CD4-positive, alpha-beta T cell treated with Interleukin-6 at 100 ng/mL for 8 hours (primary cell): ENCODE data around the gene PHLDA2.
A peak's percentile ranks its signal among the peaks of the same experiment; 100 is the strongest.

Experiments
- DNase-seq: peaks from one replicate; pipeline ENCODE4 v3.0.0-alpha.2; 2020; ENCODE audit warnings: mixed read lengths, low spot score

PHLDA2 gene, protein sequence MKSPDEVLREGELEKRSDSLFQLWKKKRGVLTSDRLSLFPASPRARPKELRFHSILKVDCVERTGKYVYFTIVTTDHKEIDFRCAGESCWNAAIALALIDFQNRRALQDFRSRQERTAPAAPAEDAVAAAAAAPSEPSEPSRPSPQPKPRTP

DNA sequence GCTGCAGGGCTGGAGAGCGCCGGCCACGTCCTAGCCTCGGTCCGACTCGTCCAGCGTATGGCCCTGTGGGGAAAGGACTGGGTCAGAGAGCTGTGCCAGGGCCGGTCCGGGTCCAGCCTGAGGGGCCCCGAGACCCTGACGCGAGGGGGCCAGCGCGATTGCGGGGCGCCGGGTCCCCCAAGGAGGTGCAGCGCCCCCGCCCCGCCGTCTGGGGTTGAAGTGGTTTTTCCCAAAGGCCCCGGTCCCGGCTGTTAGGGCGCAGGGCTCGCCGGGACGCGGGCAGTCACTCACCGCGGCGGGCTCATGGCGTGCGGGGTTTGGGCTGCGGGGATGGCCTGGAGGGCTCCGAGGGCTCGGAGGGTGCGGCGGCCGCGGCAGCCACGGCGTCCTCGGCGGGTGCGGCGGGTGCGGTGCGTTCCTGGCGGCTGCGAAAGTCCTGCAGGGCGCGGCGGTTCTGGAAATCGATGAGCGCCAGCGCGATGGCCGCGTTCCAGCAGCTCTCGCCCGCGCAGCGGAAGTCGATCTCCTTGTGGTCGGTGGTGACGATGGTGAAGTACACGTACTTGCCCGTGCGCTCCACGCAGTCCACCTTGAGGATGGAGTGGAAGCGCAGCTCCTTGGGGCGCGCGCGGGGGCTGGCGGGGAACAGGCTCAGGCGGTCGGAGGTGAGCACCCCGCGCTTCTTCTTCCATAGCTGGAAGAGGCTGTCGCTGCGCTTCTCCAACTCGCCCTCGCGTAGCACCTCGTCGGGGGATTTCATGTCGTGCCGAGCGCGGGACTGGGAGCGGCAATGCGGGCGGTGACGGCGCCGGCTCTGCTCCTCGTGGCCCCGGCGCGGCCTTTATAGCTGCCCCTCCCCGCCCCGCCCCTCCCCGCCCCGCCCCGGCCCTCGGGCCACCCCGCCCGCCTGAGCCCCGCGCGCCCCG, at the start of gene PHLDA2:
Gene PHLDA2 (minus strand): TSS at position 816 of the 926 bp plus-strand sequence. CDS start 56 bp downstream, at position 760.
- peak; percentile 57 for DNase-seq

DNA sequence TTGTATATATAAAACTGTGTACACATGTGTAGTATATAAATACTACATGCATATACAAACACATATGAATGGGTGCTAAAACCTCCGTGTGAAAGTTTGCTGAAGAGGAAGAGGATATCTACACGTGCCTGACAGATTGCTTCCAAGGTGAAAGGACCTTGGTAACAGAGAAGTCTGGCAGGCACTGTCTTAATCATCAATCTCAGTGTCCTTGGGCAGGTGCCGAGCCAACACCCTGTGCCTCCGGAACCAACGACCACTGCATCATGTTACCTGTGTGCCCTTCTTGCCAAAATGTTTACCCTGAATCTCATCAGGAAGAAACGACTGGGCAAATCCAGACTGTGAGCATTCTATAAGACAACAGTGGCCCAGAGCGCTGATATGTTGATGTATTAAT, 47.9 kb upstream of the PHLDA2 start:
- no peak for DNase-seq

DNA sequence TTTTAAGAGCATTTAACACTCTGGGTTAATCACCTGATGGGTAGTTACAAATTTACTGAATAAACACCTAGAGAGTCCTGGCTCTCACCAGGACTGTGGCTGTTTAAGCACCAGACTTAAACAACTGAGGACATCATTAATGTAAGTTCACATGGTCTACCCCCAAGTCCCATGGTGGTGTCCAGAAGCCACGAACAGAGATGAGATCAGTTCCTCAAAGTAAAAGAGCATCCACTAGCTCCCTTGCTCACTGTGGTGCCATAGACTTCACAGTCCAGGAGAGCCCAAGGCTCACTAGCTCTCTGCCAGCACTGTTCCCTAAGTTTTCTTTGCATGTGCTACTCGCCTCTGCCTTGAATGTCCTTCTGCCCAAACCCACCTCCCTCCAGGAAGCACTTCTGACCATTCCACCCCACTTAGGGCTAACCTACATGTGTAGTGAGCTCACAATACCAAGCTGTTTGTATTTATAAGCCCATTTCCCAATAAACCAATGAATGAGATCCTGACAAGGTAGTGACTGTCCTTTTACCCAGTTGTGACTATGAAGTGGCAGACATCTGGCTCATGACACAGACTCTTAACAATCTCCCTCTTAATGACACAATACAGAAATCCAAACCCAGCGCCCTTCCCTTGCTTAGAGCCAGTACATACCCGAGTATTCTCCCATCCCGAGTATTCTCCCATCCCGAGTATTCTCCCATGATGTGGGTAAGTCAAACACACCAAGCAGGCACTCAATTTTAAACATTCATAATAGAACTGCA, 47.3 kb upstream of the PHLDA2 start:
- DNase-seq, result no peak

DNA sequence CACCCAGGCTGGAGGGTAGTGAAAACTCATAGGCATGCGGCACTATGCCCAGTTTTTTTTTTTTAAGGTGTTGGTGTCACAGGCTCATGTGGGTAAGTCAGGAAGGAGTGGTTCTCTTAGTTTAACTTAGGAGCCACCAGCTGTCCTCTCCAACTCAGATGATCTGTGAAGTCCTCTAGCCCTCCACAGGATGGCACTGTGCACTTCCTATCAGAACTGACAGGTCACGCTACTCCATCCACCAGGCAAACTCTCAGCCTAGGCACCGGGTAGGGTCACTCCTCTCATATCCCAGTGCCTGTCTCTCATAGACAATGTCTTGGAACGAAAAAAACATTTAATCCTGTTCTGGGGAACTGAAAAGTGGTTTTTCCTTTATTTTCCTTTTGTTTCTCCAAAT, 46.4 kb upstream of the PHLDA2 start:
- DNase-seq, result peak; percentile 44

DNA sequence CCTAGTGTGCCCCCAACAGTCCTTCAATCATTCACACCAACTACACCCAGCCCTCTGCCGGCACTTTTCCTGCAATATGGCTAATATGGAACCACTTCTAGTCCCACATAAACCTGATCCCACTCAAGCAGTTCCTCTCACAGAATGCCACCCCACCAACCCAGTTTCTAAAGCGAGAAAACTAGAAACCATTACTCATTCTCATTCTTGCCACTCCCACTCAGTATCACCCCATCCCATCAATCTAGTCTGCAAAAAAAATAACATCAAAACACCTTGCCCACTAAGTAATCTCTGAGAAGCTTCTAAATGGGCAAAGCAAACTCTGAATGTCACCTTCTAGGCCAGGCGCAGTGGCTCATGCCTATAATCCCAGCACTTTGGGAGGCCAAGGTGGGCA, 45.1 kb upstream of the PHLDA2 start:
- DNase-seq, result no peak

DNA sequence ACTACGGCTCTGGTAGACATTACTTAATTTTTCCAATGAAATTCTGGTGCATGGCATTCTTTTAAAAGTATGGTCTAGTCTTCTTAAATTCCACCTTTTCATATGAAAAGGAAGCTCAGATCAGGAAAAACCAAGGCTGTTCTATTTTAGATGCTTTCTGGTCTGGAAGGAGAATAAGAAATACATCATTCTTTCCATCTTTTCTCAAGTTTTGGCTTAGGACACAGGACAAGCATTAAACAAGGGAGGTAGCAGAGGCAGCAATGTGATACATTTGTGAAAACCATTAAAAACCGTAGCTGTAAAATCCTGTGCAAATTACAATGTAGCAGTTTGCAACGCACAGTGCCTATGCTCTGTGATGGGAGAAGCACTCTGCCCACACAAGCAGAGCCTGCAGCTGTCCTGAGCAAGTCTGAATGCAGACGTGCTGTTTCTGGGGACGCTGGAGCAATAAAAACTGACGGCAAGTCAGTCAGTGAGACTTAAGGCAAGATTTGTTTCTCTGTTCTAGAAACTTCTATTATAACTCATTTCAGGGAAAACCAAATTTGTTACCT, 39.2 kb upstream of the PHLDA2 start:
- DNase-seq, result no peak

DNA sequence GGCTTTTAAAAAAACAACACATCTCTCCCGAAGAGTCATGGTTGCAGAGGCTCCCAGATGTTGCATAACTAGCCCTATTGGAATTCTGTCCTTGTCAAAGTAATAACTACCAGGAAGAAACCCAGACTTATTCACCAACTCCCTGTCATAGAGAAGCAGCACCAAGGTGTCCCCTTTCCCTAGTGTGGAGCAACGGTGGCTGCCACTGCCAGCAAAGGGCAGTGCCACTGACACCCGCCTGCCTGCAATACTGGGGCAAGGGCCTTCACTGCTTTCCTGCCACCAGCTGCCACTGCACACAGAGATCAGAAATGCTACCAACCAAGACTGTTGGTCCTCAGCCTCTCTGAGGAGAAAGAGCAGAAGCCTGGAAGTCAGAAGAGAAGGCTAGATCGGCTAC, 35.6 kb upstream of the PHLDA2 start:
- no peak for DNase-seq

DNA sequence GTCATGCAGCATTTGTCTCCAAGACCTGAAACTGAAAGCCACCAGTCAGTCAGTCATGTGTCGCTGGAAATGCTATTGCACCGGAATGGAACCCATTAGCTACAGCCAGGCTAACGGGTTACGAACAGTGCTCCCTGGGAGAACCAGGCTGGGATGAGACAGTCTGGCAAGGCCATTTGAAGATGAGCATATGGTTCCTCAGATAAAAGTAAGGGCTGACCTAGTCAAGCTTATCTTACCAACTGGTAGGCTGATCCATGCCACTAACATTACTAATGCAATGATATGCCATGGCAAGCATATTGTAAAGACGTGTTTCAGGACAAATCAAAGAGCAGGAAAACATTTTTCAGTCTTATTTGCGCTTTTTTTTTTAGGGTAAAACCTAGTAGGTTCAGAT, 34.5 kb upstream of the PHLDA2 start:
- no peak for DNase-seq

DNA sequence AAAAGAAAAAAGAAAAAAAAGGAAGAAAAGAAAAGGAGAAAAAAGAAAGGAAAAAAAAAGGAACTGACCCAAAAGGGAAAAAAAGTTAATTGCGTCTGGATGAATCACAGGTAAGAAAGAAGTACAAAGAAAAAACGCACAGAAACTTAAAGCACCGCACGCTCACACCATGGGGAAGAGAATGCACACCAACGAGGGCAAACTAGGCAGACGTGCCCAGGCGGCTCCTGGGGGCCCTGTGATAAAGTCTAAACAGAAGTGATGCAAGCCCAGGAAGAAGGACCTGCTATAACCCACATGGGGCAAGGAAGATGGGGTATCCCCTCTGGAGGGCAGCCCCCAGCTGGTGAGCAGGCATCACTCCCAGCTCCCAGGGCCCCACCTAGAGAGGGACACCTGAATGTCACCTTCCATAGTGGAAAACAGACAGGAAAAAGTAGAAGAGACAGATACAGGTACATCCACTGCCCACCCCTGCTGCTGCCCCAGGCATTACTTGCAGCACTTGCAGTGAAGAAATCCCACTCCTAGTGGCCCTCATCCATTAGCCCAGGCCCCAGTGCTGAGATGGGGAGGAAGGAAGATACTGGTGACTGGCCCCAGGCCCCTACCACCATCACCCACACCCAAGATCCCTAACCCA, 34.0 kb upstream of the PHLDA2 start:
- no peak for DNase-seq

DNA sequence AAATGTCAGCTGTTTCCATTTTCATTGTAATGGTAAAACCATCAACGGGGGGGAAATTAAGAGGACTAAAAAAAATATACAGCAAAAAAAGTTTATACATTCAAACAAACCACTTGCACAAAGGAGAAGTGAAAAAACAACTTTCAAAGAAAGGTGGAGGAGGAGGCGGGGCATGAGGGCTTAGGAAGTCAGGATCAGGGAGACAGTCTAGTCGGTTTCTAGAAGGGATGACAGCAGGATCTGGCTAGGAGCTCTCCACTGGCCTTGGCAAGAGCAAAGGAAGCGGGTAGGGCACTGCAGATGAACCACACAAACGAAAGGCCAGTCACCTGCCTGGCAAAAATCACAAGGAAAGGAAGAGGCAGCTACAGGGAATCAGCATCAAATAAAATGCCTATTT, 31.9 kb upstream of the PHLDA2 start:
- no peak for DNase-seq

DNA sequence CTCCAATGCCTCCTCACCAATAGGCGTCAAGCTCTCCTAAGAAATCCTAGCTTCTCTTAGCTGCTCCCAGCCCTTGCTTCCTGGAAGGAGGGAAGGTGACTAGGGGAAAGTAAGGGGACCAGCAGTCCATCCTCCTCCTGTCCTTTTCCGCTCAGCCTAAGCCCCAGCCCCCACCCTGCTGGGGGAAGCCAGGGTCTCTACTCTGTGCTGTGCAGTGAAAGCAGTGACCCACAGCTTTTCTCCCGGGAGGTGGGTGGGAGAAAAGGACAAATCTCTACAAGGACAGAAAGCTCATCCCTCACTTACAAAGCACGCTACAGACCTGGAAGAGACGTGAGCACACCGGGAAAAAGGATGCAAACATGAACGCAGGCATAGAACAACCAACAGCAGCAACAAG, 30.9 kb upstream of the PHLDA2 start:
- DNase-seq, result no peak

DNA sequence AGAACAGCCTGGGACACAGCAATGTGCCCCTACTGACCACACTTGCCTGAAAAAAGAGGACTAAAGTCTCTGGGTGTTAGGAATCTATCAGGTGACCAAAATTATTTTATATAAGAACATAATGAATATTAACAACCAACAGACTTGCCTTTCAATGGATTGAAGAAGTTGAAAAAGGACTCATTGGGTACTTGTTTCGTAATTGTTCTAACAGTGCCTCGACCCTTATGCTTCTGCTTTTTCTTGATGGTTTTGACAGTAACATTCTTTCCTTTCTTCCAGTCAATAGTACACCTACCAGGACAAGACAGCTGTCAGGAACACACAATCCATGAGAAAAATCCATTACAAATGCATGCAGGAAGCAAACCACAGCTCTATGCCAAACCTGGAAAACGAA, 29.0 kb upstream of the PHLDA2 start:
- DNase-seq, result no peak

DNA sequence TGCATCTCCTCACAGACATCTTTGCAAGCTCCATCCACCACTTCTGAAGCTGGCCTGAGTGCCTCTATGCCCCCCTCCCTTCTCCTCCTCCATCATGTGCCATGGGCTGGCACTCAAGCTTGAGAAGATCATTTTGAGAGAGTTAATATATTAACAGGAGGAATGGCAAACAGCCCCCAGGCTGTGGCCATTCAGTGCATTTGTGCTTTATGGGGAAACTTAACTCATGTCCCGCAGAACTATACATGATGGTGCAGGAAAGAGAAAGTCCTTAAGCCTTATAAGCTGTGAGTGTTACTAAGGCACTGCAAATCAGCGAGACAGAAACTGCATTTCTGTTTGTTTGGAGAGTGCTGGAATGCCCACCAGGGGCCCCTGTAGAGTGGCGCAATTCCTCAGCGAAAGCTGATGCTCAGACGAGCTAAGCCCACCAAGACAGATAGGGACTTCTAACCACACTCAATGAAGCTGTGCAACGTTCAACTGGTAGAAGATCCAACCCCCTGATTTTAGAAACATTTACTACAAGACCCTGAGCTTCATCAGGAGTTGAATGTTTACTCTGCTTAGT, 26.8 kb upstream of the PHLDA2 start:
- no peak for DNase-seq

DNA sequence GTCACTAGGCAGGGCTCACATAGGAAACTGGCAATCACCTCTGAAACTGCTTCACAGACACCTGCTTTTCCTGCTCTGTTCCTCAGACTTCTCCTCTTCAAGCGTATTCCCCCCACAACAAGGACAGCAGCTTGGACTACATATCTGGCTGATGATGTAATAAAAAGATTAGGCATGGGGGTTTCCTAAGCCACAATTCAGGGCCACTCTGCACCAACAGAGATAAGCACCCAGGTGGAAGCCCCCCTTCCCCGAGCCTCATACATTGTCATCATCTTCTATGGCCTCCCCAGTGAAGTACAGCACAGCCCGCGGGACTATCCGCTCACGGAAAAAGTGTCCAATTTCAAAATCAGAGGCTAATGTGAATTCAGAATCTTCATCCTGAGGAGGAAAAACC, 25.0 kb upstream of the PHLDA2 start:
- no peak for DNase-seq

DNA sequence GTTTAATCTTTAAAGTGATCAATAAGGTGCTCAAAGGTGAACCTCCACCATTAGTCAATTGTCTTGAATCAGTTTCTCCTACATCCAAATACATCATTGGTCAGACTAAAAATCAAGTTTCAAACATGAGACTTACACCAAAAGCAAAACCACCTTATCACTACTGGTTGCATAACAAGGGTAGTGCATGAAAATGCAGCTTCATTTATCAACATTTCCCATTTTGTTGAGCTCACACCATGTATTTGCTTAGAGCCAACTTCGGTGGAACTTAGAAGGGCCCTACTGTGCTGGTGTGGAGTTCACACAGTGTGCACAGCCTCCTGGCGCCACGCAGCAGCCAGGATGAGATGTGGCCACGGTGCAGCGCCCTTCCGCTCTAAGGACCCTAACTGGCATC, 23.1 kb upstream of the PHLDA2 start:
- no peak for DNase-seq

DNA sequence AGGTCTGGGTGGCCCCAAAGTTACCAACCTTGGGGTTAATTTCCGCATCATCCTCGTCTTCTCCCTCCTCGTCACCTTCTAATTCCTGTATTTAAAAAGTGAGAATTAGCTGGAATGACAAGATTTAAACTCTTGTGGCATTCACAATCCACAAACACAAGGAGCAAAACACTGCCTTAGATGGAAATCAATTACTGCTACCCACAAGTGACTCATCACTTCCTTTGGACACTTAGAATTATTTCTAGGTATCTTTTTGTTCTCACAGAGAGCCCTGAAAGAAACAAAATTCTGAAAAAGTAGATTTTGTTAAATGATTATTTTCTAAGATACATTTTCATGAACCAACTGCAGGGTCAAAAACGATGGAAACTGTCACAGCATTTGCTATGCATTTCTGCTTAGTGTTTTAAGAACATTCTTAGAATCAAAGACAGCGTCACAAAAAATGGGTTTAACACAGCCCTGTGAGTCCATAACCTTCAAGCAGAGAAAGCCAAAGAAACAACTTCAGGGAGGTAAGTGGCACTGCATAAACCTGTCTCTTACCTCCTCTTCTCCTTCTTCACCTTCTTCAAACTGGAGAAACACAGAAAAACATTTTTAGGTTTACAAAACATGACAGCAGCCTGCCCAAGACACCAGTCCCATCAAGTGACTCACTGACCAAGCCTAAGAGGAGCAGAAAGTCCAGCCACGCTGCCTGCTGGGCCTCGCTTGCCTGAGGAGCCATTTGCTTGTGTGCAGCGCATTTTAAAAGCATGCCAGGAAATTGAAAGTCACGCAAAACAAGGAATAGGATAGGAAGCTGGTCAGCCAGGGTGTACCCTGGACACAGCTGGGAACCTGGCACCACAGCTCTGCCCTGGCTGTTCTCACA, 22.3 kb upstream of the PHLDA2 start:
- no peak for DNase-seq

DNA sequence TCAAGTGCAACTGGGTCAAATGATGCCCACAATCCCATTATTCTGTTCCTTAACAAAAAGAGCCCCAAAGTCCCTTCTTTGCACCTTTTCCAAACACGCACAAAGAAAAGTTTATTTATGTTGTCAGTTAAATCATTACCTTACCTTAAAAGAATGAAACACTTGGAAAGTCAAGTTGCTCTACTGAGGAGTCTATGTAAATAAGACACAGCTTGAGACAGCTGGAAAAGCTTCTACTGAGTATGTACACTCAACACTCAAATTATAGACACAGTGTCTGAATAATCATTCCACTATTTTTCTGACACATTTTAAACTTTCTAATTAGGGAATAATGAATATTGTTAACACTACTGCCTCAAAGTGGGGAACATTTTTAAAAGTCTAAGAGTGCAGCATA, 21.6 kb upstream of the PHLDA2 start:
- DNase-seq, result no peak

DNA sequence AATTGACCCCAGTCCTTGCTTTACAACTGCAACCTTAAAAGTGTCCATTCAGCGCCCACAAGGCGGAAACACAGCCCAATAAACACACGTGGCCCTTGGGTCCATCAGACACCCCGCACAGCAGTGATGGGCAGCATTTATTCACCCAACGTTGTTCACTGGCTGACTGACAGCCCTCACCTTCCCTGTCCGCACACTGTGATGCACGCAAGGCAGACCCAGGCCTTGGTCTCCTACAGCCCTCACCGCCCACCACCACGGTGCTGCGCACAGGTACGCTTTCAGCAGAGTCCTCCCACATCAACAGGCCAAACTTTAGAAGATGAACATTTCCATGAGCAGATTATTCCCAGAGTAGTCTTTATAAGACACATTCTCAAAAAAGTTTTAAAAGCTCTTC, 20.7 kb upstream of the PHLDA2 start:
- DNase-seq, result no peak

DNA sequence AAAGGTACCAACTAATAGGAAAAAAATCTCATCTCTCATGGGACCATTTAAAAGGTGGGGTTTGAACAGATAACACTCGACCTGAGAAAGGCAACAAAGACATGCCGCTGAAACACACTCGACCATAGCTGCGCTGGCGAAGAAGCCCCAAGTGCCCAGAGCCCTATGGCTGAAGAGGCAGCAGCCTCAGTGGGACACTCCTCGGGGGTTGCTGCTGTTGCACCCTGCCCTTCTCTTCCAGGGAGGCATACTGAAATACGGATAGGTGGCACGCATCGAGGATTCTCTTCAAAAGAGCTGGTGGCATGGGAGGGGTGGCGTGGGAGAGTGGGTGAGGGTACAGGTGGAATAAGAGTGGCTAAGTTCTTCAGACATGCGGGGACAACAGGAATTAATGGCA, 18.5 kb upstream of the PHLDA2 start:
- no peak for DNase-seq

DNA sequence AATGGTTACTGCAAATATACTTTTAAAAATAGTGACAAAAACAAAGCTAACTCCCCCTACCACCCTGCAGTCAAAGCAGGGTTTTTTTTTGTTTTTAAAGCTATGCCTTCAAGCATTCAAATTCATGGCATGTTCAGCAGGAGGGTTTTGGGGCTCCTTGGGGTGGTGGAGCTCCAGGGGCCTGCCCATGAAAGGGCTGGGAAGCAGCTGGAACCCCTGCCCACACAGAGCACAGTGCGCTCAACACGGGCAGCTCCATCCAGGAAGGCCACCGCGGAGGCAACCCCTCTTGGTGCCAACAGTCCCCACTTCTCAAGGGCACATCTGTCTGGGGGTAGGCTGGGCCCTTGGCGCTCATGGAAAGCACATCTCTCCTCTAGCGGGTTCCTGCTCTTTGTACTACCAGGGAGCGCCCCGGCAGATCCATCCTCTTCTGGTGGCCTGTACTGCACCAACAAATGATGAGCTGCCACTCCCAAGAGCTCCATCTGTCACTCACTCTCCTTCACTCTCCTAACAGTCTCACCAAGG, 16.6 kb upstream of the PHLDA2 start:
- DNase-seq, result no peak
